Stomach (tissue), 9 donors: Measurements from ENCODE around the gene MYO5B. TPM values are rescaled to one million over a fixed set of nuclear protein-coding genes. Genes with fewer than 3 reads are reported as not detected.

Experiments
- DNase-seq, 2 donors: peaks; one replicate each; pipeline versions ENCODE4 v3.0.0 to v3.0.0-alpha.2; 2013 to 2019
- H3K27ac ChIP-seq, 5 donors: fragments of 200-600 bp in 4 of 5; sonication (generic) in 4 of 5; one replicate each; pipeline ENCODE4 v1.5.1; 2013 to 2019; ENCODE audit warnings: mild to moderate bottlenecking in 1 of 5, moderate library complexity in 1 of 5
- H3K27me3 ChIP-seq, 3 donors: fragments of 200-600 bp; sonication (generic); one replicate each; pipeline ENCODE4 v1.5.1; 2017 to 2019; ENCODE audit warnings: mixed run types in 1 of 3
- H3K36me3 ChIP-seq, 4 donors: fragments of 200-600 bp; sonication (generic); 1 replicate in 3 of 4; 2 replicates in 1 of 4; pipeline ENCODE4 v1.5.1; 2016 to 2019
- H3K4me1 ChIP-seq, 4 donors: fragments of 200-600 bp; sonication (generic); one replicate each; pipeline ENCODE4 v1.5.1; 2016 to 2019
- H3K4me3 ChIP-seq, 4 donors: fragments of 200-600 bp; sonication (generic) in 3 of 4; one replicate each; pipeline ENCODE4 v1.5.1; 2016 to 2019; ENCODE audit warnings: mild to moderate bottlenecking in 1 of 4
- H3K9me3 ChIP-seq, 4 donors: fragments of 200-600 bp; sonication (generic); one replicate each; pipeline ENCODE4 v1.5.1; 2016 to 2019
- EP300 ChIP-seq: sonication (generic); formaldehyde crosslinking; IDR thresholded peaks from one replicate; pipeline ENCODE4 v1.6.1; 2017; ENCODE audit warnings: antibody characterized with exemption
- POLR2A ChIP-seq, 4 donors: fragments of 450-650 bp; IDR thresholded peaks; one replicate each; pipeline ENCODE4 v1.6.1; 2016; ENCODE audit warnings: antibody characterized with exemption in 4 of 4, control low read depth in 2 of 4, mild to moderate bottlenecking in 1 of 4, moderate library complexity in 1 of 4
- POLR2AphosphoS5 ChIP-seq, 3 donors: sonication (generic); formaldehyde crosslinking; IDR thresholded peaks; one replicate each; pipeline ENCODE4 v1.6.1; 2016; ENCODE audit warnings: antibody characterized with exemption in 3 of 3
- WGBS, 5 donors: extraction: QIAGEN DNeasy Blood & Tissue Kit in 3 of 5; methylation state at CpG; one replicate each; pipeline versions ENCODE4 v1.1.5 to v1.1.7; 2013 to 2018; 5-methylcytosine and 5-hydroxymethylcytosine counted together
- intact Hi-C: fragments of 100-400 bp; cut with DNase I; formaldehyde crosslinking; loops from one replicate; pipeline ENCODE4 v1.15.1; 2023; ENCODE audit warnings: low total_unique reads
- polyA plus RNA-seq, 3 donors: library from polyadenylated mRNA; stranded (reverse); fragments of 200-250 nt; gene quantifications; one replicate each; pipeline ENCODE4 v1.2.3, GENCODE V29; 2013
- total RNA-seq, 5 donors: library from RNA; depleted of rRNA; stranded (reverse); fragments of >200 nt; gene quantifications; one replicate each; pipeline versions ENCODE4 v1.1.0 to v1.2.3, GENCODE V29; 2014 to 2016
- TF ChIP-seq, protein P1 (sequence below), 7 experiments: fragments of 450-650 bp in 4 of 7; fragments of 200-600 bp in 3 of 7; sonication (generic) in 3 of 7; IDR thresholded peaks; one replicate each; pipeline ENCODE4 v1.5.1; 2016 to 2019; ENCODE audit warnings: antibody characterized with exemption in 7 of 7, control low read depth in 2 of 7, mild to moderate bottlenecking in 1 of 7
- donor health status: healthy with polysubstance abuse.
- donor health status: Bipolar disorder and iron deficiency.
- donor health status: healthy.

Gene MYO5B
- total and polyA plus RNA-seq, 8 donors, result 13.6 to 224 (median 33.7) TPM

DNA sequence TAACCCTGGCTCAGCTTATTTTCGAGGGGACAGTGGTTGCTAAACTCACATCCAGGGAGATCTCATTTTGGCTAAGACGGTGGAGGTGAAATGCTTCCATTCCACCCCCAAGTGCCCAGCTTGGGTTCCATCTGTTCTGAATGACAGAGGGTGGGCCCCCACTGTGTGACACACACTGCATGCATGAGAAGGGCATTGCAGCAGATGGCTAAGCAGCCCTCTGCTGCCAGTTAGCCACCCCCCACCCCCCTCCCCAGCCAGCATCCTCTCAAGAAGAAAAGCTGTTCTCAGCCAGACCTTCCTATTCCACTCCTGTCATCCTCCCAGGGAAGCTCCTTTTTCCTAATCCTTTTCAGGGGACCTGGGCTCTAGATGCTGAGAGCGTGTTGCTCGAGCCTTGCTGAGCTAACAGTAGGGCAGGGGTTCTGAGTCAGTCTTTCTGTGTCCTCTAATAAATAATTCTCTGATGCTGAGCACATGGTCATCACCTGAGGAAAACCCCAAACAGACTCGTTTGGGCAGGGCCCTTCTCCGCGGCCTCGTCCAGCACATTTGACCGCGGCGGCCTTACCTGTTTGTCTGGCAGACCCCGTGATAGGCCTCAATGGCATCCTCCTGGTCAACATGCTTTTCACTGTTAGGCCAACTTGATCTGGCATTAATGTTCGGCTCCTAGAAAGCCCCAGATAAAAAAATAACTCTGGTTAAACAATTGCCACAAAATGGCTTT lies 332.1 kb downstream of the MYO5B start:
- no peak overlapping the region for H3K27ac ChIP-seq
- WGBS, 5 donors, result 42 to 67% (median 59%) methylated on average over 13 of the region's 13 CpGs
- TF ChIP-seq EP300 (no peak), POLR2AphosphoS5 (IDR thresholded peaks at IDR 0.05) (no peak), POLR2A (IDR thresholded peaks at IDR 0.05) (no peak)
- TF ChIP-seq, protein P1, sequence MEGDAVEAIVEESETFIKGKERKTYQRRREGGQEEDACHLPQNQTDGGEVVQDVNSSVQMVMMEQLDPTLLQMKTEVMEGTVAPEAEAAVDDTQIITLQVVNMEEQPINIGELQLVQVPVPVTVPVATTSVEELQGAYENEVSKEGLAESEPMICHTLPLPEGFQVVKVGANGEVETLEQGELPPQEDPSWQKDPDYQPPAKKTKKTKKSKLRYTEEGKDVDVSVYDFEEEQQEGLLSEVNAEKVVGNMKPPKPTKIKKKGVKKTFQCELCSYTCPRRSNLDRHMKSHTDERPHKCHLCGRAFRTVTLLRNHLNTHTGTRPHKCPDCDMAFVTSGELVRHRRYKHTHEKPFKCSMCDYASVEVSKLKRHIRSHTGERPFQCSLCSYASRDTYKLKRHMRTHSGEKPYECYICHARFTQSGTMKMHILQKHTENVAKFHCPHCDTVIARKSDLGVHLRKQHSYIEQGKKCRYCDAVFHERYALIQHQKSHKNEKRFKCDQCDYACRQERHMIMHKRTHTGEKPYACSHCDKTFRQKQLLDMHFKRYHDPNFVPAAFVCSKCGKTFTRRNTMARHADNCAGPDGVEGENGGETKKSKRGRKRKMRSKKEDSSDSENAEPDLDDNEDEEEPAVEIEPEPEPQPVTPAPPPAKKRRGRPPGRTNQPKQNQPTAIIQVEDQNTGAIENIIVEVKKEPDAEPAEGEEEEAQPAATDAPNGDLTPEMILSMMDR (IDR thresholded peaks at IDR 0.05), result no peak
- H3K27me3 ChIP-seq, result no peaks in the 10 kb centered on the region
- no peak for DNase-seq
- no peak overlapping the region for H3K4me3 ChIP-seq
- H3K9me3 ChIP-seq, result no peaks in the 10 kb centered on the region
- intact Hi-C loops, result loop anchor here (5.0 kb wide), 1 partner anchor 351 kb away; no protein-coding TSS in a partner anchor
- peaks cover 0 to 20% (median 16%) of the 10 kb centered on the region in 4 donors for H3K4me1 ChIP-seq
- H3K36me3 ChIP-seq, result no peaks in the 10 kb centered on the region

DNA sequence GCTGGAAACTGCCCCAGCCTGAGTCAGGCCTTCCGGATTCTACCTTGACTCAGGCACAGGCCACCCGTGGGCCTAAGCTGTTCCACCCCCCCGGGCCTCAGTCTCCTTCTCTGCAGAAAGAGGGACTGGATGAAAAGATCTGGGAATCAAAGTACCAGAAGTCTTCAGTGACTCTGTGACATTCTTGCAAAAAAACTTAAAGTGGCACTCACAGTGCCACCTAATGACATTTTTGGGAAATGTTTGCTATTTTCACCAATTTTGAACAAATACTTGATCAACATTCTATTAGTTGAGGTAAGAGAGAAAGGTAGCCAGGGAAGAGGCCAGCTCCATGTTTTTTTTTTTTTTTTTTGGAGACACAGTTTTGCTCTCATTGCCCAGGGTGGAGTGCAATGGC lies 333.3 kb downstream of the MYO5B start:
- DNase-seq, result peak in 1 of 2 donors; percentile 26
- no peak for TF ChIP-seq POLR2AphosphoS5 (IDR thresholded peaks at IDR 0.05)
- no peak for TF ChIP-seq POLR2A (IDR thresholded peaks at IDR 0.05)
- TF ChIP-seq, protein P1 (IDR thresholded peaks at IDR 0.05), result no peak
- no peak for TF ChIP-seq EP300
- Histone ChIP-seq H3K4me3 (no peak overlapping the region), H3K36me3 (no peaks in the 10 kb centered on the region), H3K4me1 (peaks cover 0 to 23% (median 21%) of the 10 kb centered on the region in 4 donors), H3K27me3 (no peaks in the 10 kb centered on the region), H3K27ac (peak overlapping the region in 2 of 5 donors; percentile 87 to 89), H3K9me3 (no peaks in the 10 kb centered on the region)
- intact Hi-C loops, result loop anchor here (5.0 kb wide), 1 partner anchor 349 kb away; no protein-coding TSS in a partner anchor
- 46 to 65% (median 60%) methylated on average over 3 of the region's 3 CpGs for WGBS, 5 donors

DNA sequence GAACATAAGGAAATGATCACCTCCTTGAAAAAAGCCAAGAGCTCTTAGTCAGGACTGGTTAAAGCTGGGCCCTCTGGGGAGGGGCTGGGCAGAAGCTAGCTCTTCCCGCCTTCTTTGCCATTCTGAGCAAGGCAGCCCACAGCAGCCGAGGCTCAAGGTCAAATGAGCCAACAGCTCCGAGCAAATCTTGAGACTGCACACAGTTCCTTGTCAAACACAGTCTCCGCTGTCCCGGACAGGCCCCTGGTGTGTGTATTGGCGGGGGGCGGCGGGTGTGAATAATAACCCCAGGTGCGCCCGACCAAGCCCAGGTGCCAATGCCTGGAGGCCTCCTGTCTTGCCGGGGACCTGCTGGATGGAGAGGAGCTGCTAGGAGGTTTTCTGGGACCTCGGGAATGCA lies 335.2 kb downstream of the MYO5B start:
- peak; percentile 59 to 69 for DNase-seq
- no peak overlapping the region for H3K4me3 ChIP-seq
- TF ChIP-seq EP300, result no peak
- no peak for TF ChIP-seq POLR2AphosphoS5 (IDR thresholded peaks at IDR 0.05)
- TF ChIP-seq, protein P1 (IDR thresholded peaks at IDR 0.05), result no peak
- TF ChIP-seq POLR2A (IDR thresholded peaks at IDR 0.05), result no peak
- intact Hi-C loops, result loop anchor here (5.0 kb wide), 1 partner anchor 347 kb away; no protein-coding TSS in a partner anchor
- 37 to 57% (median 48%) methylated on average over 9 to 12 of the region's 12 CpGs for WGBS, 5 donors
- no peaks in the 10 kb centered on the region for H3K27me3 ChIP-seq
- peak overlapping the region; percentile 65 to 89 (median 75) for H3K27ac ChIP-seq
- peaks cover 0 to 23% (median 17%) of the 10 kb centered on the region in 4 donors for H3K4me1 ChIP-seq
- no peaks in the 10 kb centered on the region for H3K36me3 ChIP-seq
- H3K9me3 ChIP-seq, result no peaks in the 10 kb centered on the region

DNA sequence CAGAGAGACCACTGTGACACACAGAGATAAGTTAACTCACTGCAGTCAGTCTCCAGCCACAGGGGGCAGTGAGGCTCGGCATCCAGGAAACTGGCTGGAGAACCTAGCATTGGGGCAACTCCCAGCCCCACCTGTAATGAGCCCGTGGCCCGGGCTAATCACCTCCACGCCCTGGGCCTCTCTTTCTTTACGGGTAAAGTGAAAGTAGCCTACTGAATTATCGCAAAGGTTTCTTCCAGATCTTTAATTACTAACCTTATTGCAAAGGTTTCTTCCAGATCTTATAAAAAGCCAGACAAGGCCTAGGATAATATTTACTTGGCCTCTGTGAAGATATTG lies 336.0 kb downstream of the MYO5B start:
- TF ChIP-seq POLR2AphosphoS5 (IDR thresholded peaks at IDR 0.05), result peak in 1 of 3 donors; percentile 43
- TF ChIP-seq POLR2A (IDR thresholded peaks at IDR 0.05), result no peak
- no peak for TF ChIP-seq EP300
- TF ChIP-seq, protein P1 (IDR thresholded peaks at IDR 0.05), result no peak
- WGBS, 5 donors, result 24 to 43% (median 33%) methylated on average over 6 of the region's 6 CpGs
- H3K4me1 ChIP-seq, result peaks cover 0 to 23% (median 17%) of the 10 kb centered on the region in 4 donors
- H3K4me3 ChIP-seq, result no peak overlapping the region
- H3K36me3 ChIP-seq, result no peaks in the 10 kb centered on the region
- intact Hi-C loops, result no loop called here
- no peaks in the 10 kb centered on the region for H3K27me3 ChIP-seq
- no peaks in the 10 kb centered on the region for H3K9me3 ChIP-seq
- DNase-seq, result peak; percentile 78 to 85
- H3K27ac ChIP-seq, result peak overlapping the region; percentile 65 to 89 (median 82)
